ENCODE data around the gene MAP3K9. TPM values are rescaled to one million over a fixed set of nuclear protein-coding genes. Genes with fewer than 3 reads are reported as not detected.

The MAP3K9 gene
- polyA plus RNA-seq, 1 donor = 5.9 TPM

GRCh38 chr14:70785556-70785955 lies 23.8 kb downstream of the MAP3K9 start:
- DNase-seq = no peak

- DNase-seq = no peak
These were observed 24.4 kb downstream of the MAP3K9 start for GRCh38 chr14:70784886-70785285.

- DNase-seq = no peak
These were observed 27.0 kb downstream of the MAP3K9 start for GRCh38 chr14:70782361-70782760.

GRCh38 chr14:70780396-70781075 lies 28.8 kb downstream of the MAP3K9 start:
- no peak for DNase-seq

GRCh38 chr14:70779667-70780066 lies 29.6 kb downstream of the MAP3K9 start:
- no peak for DNase-seq

GRCh38 chr14:70776197-70776596 lies 33.1 kb downstream of the MAP3K9 start:
- no peak for DNase-seq

- DNase-seq = no peak
These were observed 36.0 kb downstream of the MAP3K9 start for GRCh38 chr14:70773182-70773862.

- DNase-seq = no peak
These were observed 37.5 kb downstream of the MAP3K9 start for GRCh38 chr14:70771781-70772212.

GRCh38 chr14:70770490-70770889 lies 38.8 kb downstream of the MAP3K9 start:
- no peak for DNase-seq

- DNase-seq = no peak
These were observed 49.9 kb downstream of the MAP3K9 start for GRCh38 chr14:70759398-70759797.

- no peak for DNase-seq
These were observed 53.7 kb downstream of the MAP3K9 start for GRCh38 chr14:70755655-70756054.

GRCh38 chr14:70754991-70755390 lies 54.3 kb downstream of the MAP3K9 start:
- DNase-seq = no peak

GRCh38 chr14:70753518-70753953 lies 55.8 kb downstream of the MAP3K9 start:
- DNase-seq = peak; percentile 53

- no peak for DNase-seq
These were observed 60.9 kb downstream of the MAP3K9 start for GRCh38 chr14:70748422-70748821.

- no peak for DNase-seq
These were observed 64.7 kb downstream of the MAP3K9 start for GRCh38 chr14:70744641-70745040.

- no peak for DNase-seq
These were observed 67.0 kb downstream of the MAP3K9 start for GRCh38 chr14:70742316-70742715.

- no peak for DNase-seq
These were observed 67.8 kb downstream of the MAP3K9 start for GRCh38 chr14:70741482-70741881.

- no peak for DNase-seq
These were observed 74.3 kb downstream of the MAP3K9 start for GRCh38 chr14:70735043-70735442.

GRCh38 chr14:70731447-70732239 lies 77.7 kb downstream of the MAP3K9 start:
- DNase-seq = no peak

GRCh38 chr14:70730393-70730792 lies 78.9 kb downstream of the MAP3K9 start:
- DNase-seq = no peak

- no peak for DNase-seq
These were observed 82.5 kb downstream of the MAP3K9 start for GRCh38 chr14:70726651-70727375.

- DNase-seq = no peak
These were observed 84.4 kb downstream of the MAP3K9 start for GRCh38 chr14:70724944-70725343.

Data from left kidney (tissue), 2 donors.